H1 (cell line): Measurements from ENCODE around the gene QRICH1.

Experiments
- EP300 ChIP-seq, 2 experiments: IDR thresholded peaks; 1 replicate in 1 of 2; 2 replicates in 1 of 2; pipeline ENCODE4 v1.6.1; 2011 to 2012; ENCODE audit warnings: low read depth in 2 of 2, low read length in 2 of 2, mild to moderate bottlenecking in 2 of 2, borderline replicate concordance in 1 of 2, inconsistent platforms in 1 of 2, moderate library complexity in 1 of 2
- EZH2 ChIP-seq: fragments of 200-600 bp; sonication (generic); IDR thresholded peaks from 2 replicates; pipeline ENCODE4 v1.7.1; 2012; ENCODE audit warnings: low read depth, mild to moderate bottlenecking, moderate library complexity, low read length, inconsistent platforms; ENCODE audit not compliant: severe bottlenecking
- GABPA ChIP-seq: IDR thresholded peaks from 2 replicates; pipeline ENCODE4 v1.6.1; 2011; ENCODE audit warnings: mild to moderate bottlenecking, low read length, moderate library complexity, borderline replicate concordance; ENCODE audit not compliant: insufficient read depth
- POLR2A ChIP-seq, 2 experiments: IDR thresholded peaks; 1 replicate in 1 of 2; 2 replicates in 1 of 2; pipeline ENCODE4 v1.6.1; 2011; ENCODE audit warnings: low read depth in 2 of 2, low read length in 2 of 2, mild to moderate bottlenecking in 2 of 2; ENCODE audit errors: control extremely low read depth in 1 of 2

DNA sequence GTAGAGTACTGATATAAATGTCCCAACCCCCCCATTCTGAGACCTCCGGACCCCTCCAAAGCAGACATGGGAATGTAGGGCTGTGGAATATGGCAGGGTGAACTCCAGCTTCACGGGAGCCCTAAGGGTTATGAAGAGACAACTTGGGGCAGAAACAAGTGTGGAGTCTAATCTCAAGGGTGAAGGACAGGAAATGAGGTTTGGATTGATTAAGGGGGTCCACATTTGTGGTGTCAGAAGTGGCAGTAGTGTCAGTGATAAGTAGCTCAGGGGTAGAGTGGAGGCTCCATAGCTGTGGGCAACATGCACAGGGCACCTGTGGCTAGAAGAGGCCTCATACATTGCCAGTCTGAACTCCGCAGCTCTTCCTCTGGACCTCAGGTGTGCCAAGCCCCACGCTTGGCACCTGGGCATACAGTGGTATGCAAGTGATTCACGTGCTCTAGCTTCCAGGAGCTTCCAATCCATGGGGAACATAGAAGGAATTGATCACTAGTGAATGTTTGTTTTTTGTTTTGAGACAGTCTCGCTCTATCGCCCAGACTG, 108.0 kb downstream of the QRICH1 start:
- TF ChIP-seq EZH2: no peak
- no peak for TF ChIP-seq GABPA
- no peak for TF ChIP-seq POLR2A (IDR thresholded peaks at IDR 0.05; ENCODE audit: control extremely low read depth in 1 of 2, low read depth in 2 of 2, low read length in 2 of 2)
- TF ChIP-seq EP300 (IDR thresholded peaks at IDR 0.05; ENCODE audit: borderline replicate concordance in 1 of 2, low read depth in 2 of 2, low read length in 2 of 2): no peak
